Urinary bladder (tissue), 4 donors: ENCODE data around the gene TMEM208. TPM values are rescaled to one million over a fixed set of nuclear protein-coding genes. Genes with fewer than 3 reads are reported as not detected.

Source experiments
- DNase-seq: peaks from one replicate; pipeline ENCODE4 v3.0.0-alpha.2; 2015; ENCODE audit errors: extremely low spot score
- H3K27ac ChIP-seq: one replicate; pipeline ENCODE4 v1.5.1; 2013; ENCODE audit warnings: low read depth, mild to moderate bottlenecking, moderate library complexity
- H3K36me3 ChIP-seq: one replicate; pipeline ENCODE4 v1.6.1; 2013; ENCODE audit warnings: mild to moderate bottlenecking, moderate library complexity; ENCODE audit not compliant: insufficient read depth
- H3K4me1 ChIP-seq: one replicate; pipeline ENCODE4 v1.6.1; 2013; ENCODE audit warnings: mild to moderate bottlenecking, moderate library complexity; ENCODE audit not compliant: insufficient read depth
- H3K4me3 ChIP-seq: one replicate; pipeline ENCODE4 v1.5.1; 2013; ENCODE audit warnings: low read depth, low read length
- WGBS: extraction: QIAGEN DNeasy Blood & Tissue Kit; methylation state at CpG from one replicate; pipeline ENCODE4 v1.1.7; 2013; 5-methylcytosine and 5-hydroxymethylcytosine counted together
- polyA plus RNA-seq: library from polyadenylated mRNA; stranded (reverse); fragments of 200-250 nt; gene quantifications from one replicate; pipeline ENCODE4 v1.2.3, GENCODE V29; 2013
- small RNA-seq: library from RNA; depleted of rRNA; stranded (forward); fragments of <200 nt; gene quantifications from one replicate; pipeline ENCODE3, GENCODE V24; 2014
- total RNA-seq: library from RNA; depleted of rRNA; stranded (reverse); fragments of >200 nt; gene quantifications from one replicate; pipeline ENCODE4 v1.2.3, GENCODE V29; 2014
- donor health status: healthy with polysubstance abuse.
- donor health status: healthy.

TMEM208 gene
- total and polyA plus RNA-seq, 2 donors, result 12.6 to 54.4 TPM

GRCh38 chr16:67268136-67268579, 41.2 kb downstream of the TMEM208 start:
- H3K4me3 ChIP-seq, result no peak overlapping the region
- 52% methylated on average over 5 of the region's 5 CpGs for WGBS
- H3K4me1 ChIP-seq, result no peaks in the 10 kb centered on the region
- H3K36me3 ChIP-seq, result no peaks in the 10 kb centered on the region
- no peak overlapping the region for H3K27ac ChIP-seq
- DNase-seq, result no peak

- WGBS, result 51% methylated on average over 5 of the region's 5 CpGs
- H3K4me3 ChIP-seq, result no peak overlapping the region
- H3K4me1 ChIP-seq, result no peaks in the 10 kb centered on the region
- no peaks in the 10 kb centered on the region for H3K36me3 ChIP-seq
- DNase-seq, result no peak
- H3K27ac ChIP-seq, result no peak overlapping the region
These were observed 42.8 kb downstream of the TMEM208 start for GRCh38 chr16:67269766-67270165.

GRCh38 chr16:67270931-67271338, 44.0 kb downstream of the TMEM208 start:
- no peak for DNase-seq
- Histone ChIP-seq H3K4me3 (no peak overlapping the region), H3K36me3 (no peaks in the 10 kb centered on the region), H3K27ac (no peak overlapping the region), H3K4me1 (no peaks in the 10 kb centered on the region)
- 79% methylated on average over 11 of the region's 11 CpGs for WGBS

- H3K36me3 ChIP-seq, result no peaks in the 10 kb centered on the region
- 89% methylated on average over 4 of the region's 4 CpGs for WGBS
- H3K4me3 ChIP-seq, result no peak overlapping the region
- no peak for DNase-seq
- no peaks in the 10 kb centered on the region for H3K4me1 ChIP-seq
- no peak overlapping the region for H3K27ac ChIP-seq
These were observed 44.5 kb downstream of the TMEM208 start for GRCh38 chr16:67271446-67271845.

- Histone ChIP-seq H3K36me3 (no peaks in the 10 kb centered on the region), H3K4me1 (no peaks in the 10 kb centered on the region), H3K27ac (no peak overlapping the region), H3K4me3 (no peak overlapping the region)
- WGBS, result 82% methylated on average over 2 of the region's 2 CpGs
- DNase-seq, result no peak
These were observed 48.4 kb downstream of the TMEM208 start for GRCh38 chr16:67275321-67275720.

GRCh38 chr16:67277294-67277998, 50.5 kb downstream of the TMEM208 start:
- Histone ChIP-seq H3K4me3 (no peak overlapping the region), H3K27ac (peak overlapping the region; percentile 4), H3K36me3 (no peaks in the 10 kb centered on the region), H3K4me1 (no peaks in the 10 kb centered on the region)
- DNase-seq, result no peak
- 66% methylated on average over 4 of the region's 4 CpGs for WGBS

GRCh38 chr16:67277999-67278772, 51.3 kb downstream of the TMEM208 start:
- 68% methylated on average over 13 of the region's 13 CpGs for WGBS
- DNase-seq, result no peak
- Histone ChIP-seq H3K4me1 (no peaks in the 10 kb centered on the region), H3K27ac (peak overlapping the region; percentile 4), H3K4me3 (peak overlapping the region; percentile 62), H3K36me3 (no peaks in the 10 kb centered on the region)

Small RNA genes lying within 50 kb of the gene (small RNA-seq; reads per million reads assigned to genes)
- gene MIR328, result 11.4 reads per million, percentile 94 among the genes with 10 or more reads in this experiment

Other genes starting within 250 kb of the TMEM208 start
- gene CES4A, start 238.5 kb upstream of the TMEM208 start, total RNA-seq, result 4.9 TPM
- 4.0 TPM for gene CES4A, start 238.5 kb upstream of the TMEM208 start, polyA plus RNA-seq
- 62.5 TPM for gene CBFB, start 198.0 kb upstream of the TMEM208 start, total RNA-seq
- 19.3 TPM for gene CBFB, start 198.0 kb upstream of the TMEM208 start, polyA plus RNA-seq
- gene PHAF1, start 117.2 kb upstream of the TMEM208 start, total RNA-seq, result 22.8 TPM
- gene PHAF1, start 117.2 kb upstream of the TMEM208 start, polyA plus RNA-seq, result 11.0 TPM
- gene B3GNT9, start 76.1 kb upstream of the TMEM208 start, total RNA-seq, result 22.4 TPM
- 26.4 TPM for gene B3GNT9, start 76.1 kb upstream of the TMEM208 start, polyA plus RNA-seq
- gene TRADD, start 67.2 kb upstream of the TMEM208 start, total RNA-seq, result 7.3 TPM
- gene TRADD, start 67.2 kb upstream of the TMEM208 start, polyA plus RNA-seq, result 38.1 TPM
- gene FBXL8, start 67.2 kb upstream of the TMEM208 start, total RNA-seq, result 4.7 TPM
- gene FBXL8, start 67.2 kb upstream of the TMEM208 start, polyA plus RNA-seq, result 20.4 TPM
- 4.5 TPM for gene HSF4, start 62.4 kb upstream of the TMEM208 start, total RNA-seq
- 75.2 TPM for gene HSF4, start 62.4 kb upstream of the TMEM208 start, polyA plus RNA-seq
- 5.3 TPM for gene NOL3, start 56.6 kb upstream of the TMEM208 start, total RNA-seq
- 66.6 TPM for gene NOL3, start 56.6 kb upstream of the TMEM208 start, polyA plus RNA-seq
- 11.4 TPM for gene MATCAP1, start 43.2 kb upstream of the TMEM208 start, total RNA-seq
- gene MATCAP1, start 43.2 kb upstream of the TMEM208 start, polyA plus RNA-seq, result 20.9 TPM
- 3.4 TPM for gene EXOC3L1, start 37.0 kb upstream of the TMEM208 start, total RNA-seq
- 3.7 TPM for gene EXOC3L1, start 37.0 kb upstream of the TMEM208 start, polyA plus RNA-seq
- gene E2F4, start 35.0 kb upstream of the TMEM208 start, total RNA-seq, result 28.0 TPM
- gene E2F4, start 35.0 kb upstream of the TMEM208 start, polyA plus RNA-seq, result 65.0 TPM
- gene ELMO3, start 28.0 kb upstream of the TMEM208 start, total RNA-seq, result 2.7 TPM
- gene ELMO3, start 28.0 kb upstream of the TMEM208 start, polyA plus RNA-seq, result 6.4 TPM
- 7.5 TPM for gene FHOD1, start 20.4 kb downstream of the TMEM208 start, total RNA-seq
- gene FHOD1, start 20.4 kb downstream of the TMEM208 start, polyA plus RNA-seq, result 16.4 TPM
- 0.32 TPM for gene SLC9A5, start 21.8 kb downstream of the TMEM208 start, total RNA-seq
- 0.29 TPM for gene SLC9A5, start 21.8 kb downstream of the TMEM208 start, polyA plus RNA-seq
- gene PLEKHG4, start 52.4 kb downstream of the TMEM208 start, total RNA-seq, result 12.8 TPM
- 5.8 TPM for gene PLEKHG4, start 52.4 kb downstream of the TMEM208 start, polyA plus RNA-seq
- gene KCTD19, start 99.6 kb downstream of the TMEM208 start, total RNA-seq, result 1.1 TPM
- gene KCTD19, start 99.6 kb downstream of the TMEM208 start, polyA plus RNA-seq, result 0.14 TPM
- 2.1 TPM for gene LRRC36, start 99.7 kb downstream of the TMEM208 start, total RNA-seq
- gene LRRC36, start 99.7 kb downstream of the TMEM208 start, polyA plus RNA-seq, result 0.19 TPM
- 24.0 TPM for gene TPPP3, start 166.4 kb downstream of the TMEM208 start, total RNA-seq
- gene TPPP3, start 166.4 kb downstream of the TMEM208 start, polyA plus RNA-seq, result 14.6 TPM
- 3.8 TPM for gene ZDHHC1, start 189.3 kb downstream of the TMEM208 start, total RNA-seq
- gene ZDHHC1, start 189.3 kb downstream of the TMEM208 start, polyA plus RNA-seq, result 10.9 TPM
- gene HSD11B2, start 204.0 kb downstream of the TMEM208 start, total RNA-seq, result 6.9 TPM
- gene HSD11B2, start 204.0 kb downstream of the TMEM208 start, polyA plus RNA-seq, result 1.9 TPM